Measurements from ENCODE around the gene TAS2R10.
"Not testable (repeated sequence)": the region's sequence is repeated elsewhere in the genome, so short reads cannot be mapped to it uniquely, and the experiment has no call there.

The TAS2R10 gene

GRCh38 chr12:10838461-10838860, 12.3 kb upstream of the TAS2R10 start:
- Histone ChIP-seq H3K9me3 (ENCODE audit: control insufficient read depth, low read depth, low read length) (no peaks in the 10 kb centered on the region), H3K27me3 (ENCODE audit: control insufficient read depth, insufficient read depth, low read length) (no peaks in the 10 kb centered on the region), H3K36me3 (ENCODE audit: control insufficient read depth, low read depth, low read length) (no peaks in the 10 kb centered on the region), H3K9ac (ENCODE audit: low read length) (no peak overlapping the region), H3K27ac (ENCODE audit: low read length) (no peak overlapping the region), H3K4me3 (ENCODE audit: low read length) (no peak overlapping the region), H3K4me1 (ENCODE audit: control insufficient read depth, low read depth, low read length) (no peaks in the 10 kb centered on the region)

GRCh38 chr12:10829994-10830393, 3.8 kb upstream of the TAS2R10 start:
- no peak overlapping the region for H3K9ac ChIP-seq (ENCODE audit: low read length)
- no peaks in the 10 kb centered on the region for H3K9me3 ChIP-seq (ENCODE audit: control insufficient read depth, low read depth, low read length)
- H3K27me3 ChIP-seq (ENCODE audit: control insufficient read depth, insufficient read depth, low read length) = no peaks in the 10 kb centered on the region
- H3K36me3 ChIP-seq (ENCODE audit: control insufficient read depth, low read depth, low read length) = no peaks in the 10 kb centered on the region
- H3K4me1 ChIP-seq (ENCODE audit: control insufficient read depth, low read depth, low read length) = no peaks in the 10 kb centered on the region
- no peak overlapping the region for H3K27ac ChIP-seq (ENCODE audit: low read length)
- no peak overlapping the region for H3K4me3 ChIP-seq (ENCODE audit: low read length)

- H3K9me3 ChIP-seq (ENCODE audit: control insufficient read depth, low read depth, low read length) = no peaks in the 10 kb centered on the region
- H3K27me3 ChIP-seq (ENCODE audit: control insufficient read depth, insufficient read depth, low read length) = no peaks in the 10 kb centered on the region
- no peaks in the 10 kb centered on the region for H3K36me3 ChIP-seq (ENCODE audit: control insufficient read depth, low read depth, low read length)
- H3K4me1 ChIP-seq (ENCODE audit: control insufficient read depth, low read depth, low read length) = no peaks in the 10 kb centered on the region
- no peak overlapping the region for H3K4me3 ChIP-seq (ENCODE audit: low read length)
- no peak overlapping the region for H3K27ac ChIP-seq (ENCODE audit: low read length)
- no peak overlapping the region for H3K9ac ChIP-seq (ENCODE audit: low read length)
Observed at GRCh38 chr12:10824957-10825356, 1.2 kb downstream of the TAS2R10 start.

GRCh38 chr12:10811883-10812536, 14.1 kb downstream of the TAS2R10 start:
- no peaks in the 10 kb centered on the region for H3K36me3 ChIP-seq (ENCODE audit: control insufficient read depth, low read depth, low read length)
- H3K4me1 ChIP-seq (ENCODE audit: control insufficient read depth, low read depth, low read length) = peaks cover 5% of the 10 kb centered on the region
- no peak overlapping the region for H3K4me3 ChIP-seq (ENCODE audit: low read length)
- no peaks in the 10 kb centered on the region for H3K27me3 ChIP-seq (ENCODE audit: control insufficient read depth, insufficient read depth, low read length)
- H3K9ac ChIP-seq (ENCODE audit: low read length) = no peak overlapping the region
- no peak overlapping the region for H3K27ac ChIP-seq (ENCODE audit: low read length)
- H3K9me3 ChIP-seq (ENCODE audit: control insufficient read depth, low read depth, low read length) = peaks cover 3% of the 10 kb centered on the region

- Histone ChIP-seq H3K9ac (ENCODE audit: low read length) (no peak within 1 kb of the TSS), H3K4me1 (ENCODE audit: control insufficient read depth, low read depth, low read length) (peaks cover 9% of the 10 kb centered on the region), H3K36me3 (ENCODE audit: control insufficient read depth, low read depth, low read length) (no peaks in the 10 kb centered on the region), H3K9me3 (ENCODE audit: control insufficient read depth, low read depth, low read length) (no peaks in the 10 kb centered on the region), H3K27me3 (ENCODE audit: control insufficient read depth, insufficient read depth, low read length) (no peaks in the 10 kb centered on the region), H3K4me3 (ENCODE audit: low read length) (no peak within 1 kb of the TSS), H3K27ac (ENCODE audit: low read length) (no peak within 1 kb of the TSS)
Observed at GRCh38 chr12:10810068-10810467, 16.1 kb downstream of the TAS2R10 start, which contains the start of gene TAS2R9. TSS of gene TAS2R9 (minus strand) at chr12:10810168. CDS start at chr12:10810075, 93 bp downstream.

- Histone ChIP-seq H3K9ac (ENCODE audit: low read length) (no peak within 1 kb of the TSS), H3K27ac (ENCODE audit: low read length) (no peak within 1 kb of the TSS), H3K27me3 (ENCODE audit: control insufficient read depth, insufficient read depth, low read length) (no peaks in the 10 kb centered on the region), H3K4me1 (ENCODE audit: control insufficient read depth, low read depth, low read length) (peaks cover 18% of the 10 kb centered on the region), H3K36me3 (ENCODE audit: control insufficient read depth, low read depth, low read length) (no peaks in the 10 kb centered on the region), H3K4me3 (ENCODE audit: low read length) (no peak within 1 kb of the TSS), H3K9me3 (ENCODE audit: control insufficient read depth, low read depth, low read length) (no peaks in the 10 kb centered on the region)
Observed at GRCh38 chr12:10807186-10807585, 19.0 kb downstream of the TAS2R10 start, which contains the start of gene TAS2R8. TSS of gene TAS2R8 (minus strand) at chr12:10807286. CDS start at chr12:10806980, 306 bp downstream.

GRCh38 chr12:10802587-10802986, 23.6 kb downstream of the TAS2R10 start, which contains the start of gene TAS2R7:
TSS of gene TAS2R7 (minus strand) at chr12:10802627. CDS start at chr12:10802570, 57 bp downstream.
- peaks cover 23% of the 10 kb centered on the region for H3K4me1 ChIP-seq (ENCODE audit: control insufficient read depth, low read depth, low read length)
- no peaks in the 10 kb centered on the region for H3K9me3 ChIP-seq (ENCODE audit: control insufficient read depth, low read depth, low read length)
- H3K27me3 ChIP-seq (ENCODE audit: control insufficient read depth, insufficient read depth, low read length) = no peaks in the 10 kb centered on the region
- no peak within 1 kb of the TSS for H3K27ac ChIP-seq (ENCODE audit: low read length)
- peak within 1 kb of the TSS; percentile 6 for H3K4me3 ChIP-seq (ENCODE audit: low read length)
- no peaks in the 10 kb centered on the region for H3K36me3 ChIP-seq (ENCODE audit: control insufficient read depth, low read depth, low read length)
- H3K9ac ChIP-seq (ENCODE audit: low read length) = no peak within 1 kb of the TSS

- H3K4me1 ChIP-seq (ENCODE audit: control insufficient read depth, low read depth, low read length) = peaks cover 23% of the 10 kb centered on the region
- H3K9ac ChIP-seq (ENCODE audit: low read length) = no peak overlapping the region
- H3K27ac ChIP-seq (ENCODE audit: low read length) = no peak overlapping the region
- H3K9me3 ChIP-seq (ENCODE audit: control insufficient read depth, low read depth, low read length) = no peaks in the 10 kb centered on the region
- H3K27me3 ChIP-seq (ENCODE audit: control insufficient read depth, insufficient read depth, low read length) = no peaks in the 10 kb centered on the region
- H3K4me3 ChIP-seq (ENCODE audit: low read length) = no peak overlapping the region
- no peaks in the 10 kb centered on the region for H3K36me3 ChIP-seq (ENCODE audit: control insufficient read depth, low read depth, low read length)
Observed at GRCh38 chr12:10801741-10802140, 24.4 kb downstream of the TAS2R10 start.

- H3K27me3 ChIP-seq (ENCODE audit: control insufficient read depth, insufficient read depth, low read length) = no peaks in the 10 kb centered on the region
- H3K9ac ChIP-seq (ENCODE audit: low read length) = no peak overlapping the region
- no peak overlapping the region for H3K4me3 ChIP-seq (ENCODE audit: low read length)
- H3K36me3 ChIP-seq (ENCODE audit: control insufficient read depth, low read depth, low read length) = no peaks in the 10 kb centered on the region
- H3K27ac ChIP-seq (ENCODE audit: low read length) = no peak overlapping the region
- no peaks in the 10 kb centered on the region for H3K4me1 ChIP-seq (ENCODE audit: control insufficient read depth, low read depth, low read length)
- no peaks in the 10 kb centered on the region for H3K9me3 ChIP-seq (ENCODE audit: control insufficient read depth, low read depth, low read length)
Observed at GRCh38 chr12:10794222-10794621, 31.9 kb downstream of the TAS2R10 start.

- not testable (repeated sequence) for H3K27ac ChIP-seq (ENCODE audit: low read length); H3K4me3 ChIP-seq (ENCODE audit: low read length); H3K4me1 ChIP-seq (ENCODE audit: control insufficient read depth, low read depth, low read length); H3K9ac ChIP-seq (ENCODE audit: low read length); H3K36me3 ChIP-seq (ENCODE audit: control insufficient read depth, low read depth, low read length); H3K27me3 ChIP-seq (ENCODE audit: control insufficient read depth, insufficient read depth, low read length); H3K9me3 ChIP-seq (ENCODE audit: control insufficient read depth, low read depth, low read length)
Observed at GRCh38 chr12:10791769-10792168, 34.4 kb downstream of the TAS2R10 start.

- H3K36me3 ChIP-seq (ENCODE audit: control insufficient read depth, low read depth, low read length) = no peaks in the 10 kb centered on the region
- H3K4me3 ChIP-seq (ENCODE audit: low read length) = no peak overlapping the region
- H3K27ac ChIP-seq (ENCODE audit: low read length) = no peak overlapping the region
- H3K4me1 ChIP-seq (ENCODE audit: control insufficient read depth, low read depth, low read length) = no peaks in the 10 kb centered on the region
- no peaks in the 10 kb centered on the region for H3K27me3 ChIP-seq (ENCODE audit: control insufficient read depth, insufficient read depth, low read length)
- no peaks in the 10 kb centered on the region for H3K9me3 ChIP-seq (ENCODE audit: control insufficient read depth, low read depth, low read length)
- no peak overlapping the region for H3K9ac ChIP-seq (ENCODE audit: low read length)
Observed at GRCh38 chr12:10783252-10783651, 42.9 kb downstream of the TAS2R10 start.

- H3K27ac ChIP-seq (ENCODE audit: low read length) = no peak overlapping the region
- H3K4me3 ChIP-seq (ENCODE audit: low read length) = no peak overlapping the region
- no peaks in the 10 kb centered on the region for H3K4me1 ChIP-seq (ENCODE audit: control insufficient read depth, low read depth, low read length)
- H3K9ac ChIP-seq (ENCODE audit: low read length) = no peak overlapping the region
- H3K36me3 ChIP-seq (ENCODE audit: control insufficient read depth, low read depth, low read length) = no peaks in the 10 kb centered on the region
- no peaks in the 10 kb centered on the region for H3K27me3 ChIP-seq (ENCODE audit: control insufficient read depth, insufficient read depth, low read length)
- H3K9me3 ChIP-seq (ENCODE audit: control insufficient read depth, low read depth, low read length) = no peaks in the 10 kb centered on the region
Observed at GRCh38 chr12:10779103-10779502, 47.1 kb downstream of the TAS2R10 start.

Data from iPS-18a (cell line).